Measurements from ENCODE around the gene UCHL1. TPM values are rescaled to one million over a fixed set of nuclear protein-coding genes. Genes with fewer than 3 reads are reported as not detected.

The UCHL1 gene
- total RNA-seq, 2 donors from 2014 or later = 1.9 to 2.7 TPM

Other genes starting within 250 kb of the UCHL1 start
- gene APBB2, start 42.4 kb upstream of the UCHL1 start, total RNA-seq = 10 to 100 TPM; 18.7 to 31.9 TPM

Measured in natural killer cell treated with Interleukin-12 subunit alpha and Interleukin-12 subunit beta and Interleukin-15 and Interleukin-18, amount 100 ng/mL, for 72 hours (primary cell).